Activated CD8-positive, alpha-beta memory T cell treated with anti-CD3 and anti-CD28 coated beads, Interleukin-2, amount 50 U/mL, for 1 hour (primary cell): ENCODE measurements around the gene ASIC2.

Experiments used
- DNase-seq: peaks from one replicate; pipeline ENCODE4 v3.0.0-alpha.2; 2020; ENCODE audit errors: extremely low read depth

ASIC2 gene

DNA sequence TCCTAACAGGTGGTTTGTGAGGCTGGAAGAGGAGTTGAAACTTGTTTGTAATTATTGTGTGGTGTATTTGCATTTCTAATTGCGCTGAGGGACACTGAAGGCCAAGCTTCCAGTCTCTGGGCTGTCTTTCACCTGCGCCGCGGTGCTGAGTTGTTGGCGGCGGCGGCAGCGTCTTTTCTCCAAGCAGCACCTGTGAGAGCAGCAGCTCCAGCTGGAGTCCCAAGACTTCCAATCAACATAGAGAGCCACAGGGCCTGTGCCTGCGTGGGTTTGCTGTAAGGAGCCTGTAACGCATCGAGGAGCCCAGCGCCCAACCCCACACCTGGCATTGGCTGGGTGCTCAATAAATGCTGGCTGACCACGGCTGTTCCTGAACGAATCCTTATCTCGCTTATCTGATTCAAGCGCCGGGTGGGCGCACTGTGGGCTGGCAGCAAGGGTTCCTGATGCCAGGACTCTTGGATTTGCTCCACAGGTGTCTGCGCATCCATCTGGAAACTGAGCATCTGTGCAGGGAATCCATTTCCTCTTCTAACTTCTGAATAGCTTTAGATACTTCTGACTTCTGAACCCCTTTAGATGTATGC is 138.1 kb downstream of the ASIC2 start:
- no peak for DNase-seq

- no peak for DNase-seq
Measured at GRCh38 chr17:33152783-33153182, 140.3 kb downstream of the ASIC2 start.

- no peak for DNase-seq
Measured at GRCh38 chr17:33151565-33151964, 141.5 kb downstream of the ASIC2 start.

DNA sequence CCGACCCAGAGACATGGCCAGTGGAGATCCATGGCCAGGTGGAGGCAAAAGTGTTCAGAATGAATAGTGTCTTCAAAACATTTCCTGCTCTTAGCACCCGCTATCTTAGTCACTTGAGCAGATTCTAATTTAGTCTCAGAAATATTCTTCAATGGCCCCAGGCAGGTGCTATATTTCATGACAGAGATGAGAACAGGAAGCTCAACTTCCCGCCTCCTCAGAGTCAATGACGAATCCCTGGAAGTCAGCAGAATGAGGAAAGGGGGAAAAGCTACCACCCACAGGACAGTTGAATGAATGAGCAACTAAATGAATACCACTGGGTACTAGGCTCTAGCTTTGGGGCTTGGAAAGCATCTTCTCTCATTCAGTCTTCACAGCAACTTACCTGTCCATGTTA is 147.2 kb downstream of the ASIC2 start:
- no peak for DNase-seq

- DNase-seq = no peak
Measured at GRCh38 chr17:33144837-33145236, 148.3 kb downstream of the ASIC2 start.

DNA sequence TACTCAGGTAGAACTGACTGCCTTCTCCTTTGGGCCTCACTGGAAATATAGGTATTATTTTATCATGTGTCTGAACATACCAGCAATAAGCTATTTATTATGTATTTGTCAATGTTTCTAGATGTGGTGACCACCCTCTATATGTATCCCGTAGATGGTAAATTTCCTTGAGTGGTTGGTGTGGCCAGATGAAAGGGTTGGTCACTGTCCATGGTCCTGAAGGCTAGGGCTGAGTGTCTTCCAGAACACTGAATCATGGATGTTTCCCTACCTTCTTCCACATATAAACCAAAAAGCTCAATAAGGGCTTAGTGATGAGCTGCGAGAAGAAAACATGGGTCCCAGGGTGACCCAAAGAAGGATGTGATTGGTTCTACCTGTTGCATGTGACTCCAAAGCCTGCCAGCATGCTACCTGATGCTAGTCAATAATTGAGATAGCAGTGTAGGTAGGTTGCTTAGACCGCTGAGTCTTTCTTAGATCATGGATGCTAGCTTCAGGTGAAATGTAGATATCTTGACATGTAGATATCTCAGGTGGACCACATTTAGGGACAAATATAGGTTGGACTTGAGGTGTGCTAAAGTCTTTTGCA is 150.3 kb downstream of the ASIC2 start:
- no peak for DNase-seq

DNA sequence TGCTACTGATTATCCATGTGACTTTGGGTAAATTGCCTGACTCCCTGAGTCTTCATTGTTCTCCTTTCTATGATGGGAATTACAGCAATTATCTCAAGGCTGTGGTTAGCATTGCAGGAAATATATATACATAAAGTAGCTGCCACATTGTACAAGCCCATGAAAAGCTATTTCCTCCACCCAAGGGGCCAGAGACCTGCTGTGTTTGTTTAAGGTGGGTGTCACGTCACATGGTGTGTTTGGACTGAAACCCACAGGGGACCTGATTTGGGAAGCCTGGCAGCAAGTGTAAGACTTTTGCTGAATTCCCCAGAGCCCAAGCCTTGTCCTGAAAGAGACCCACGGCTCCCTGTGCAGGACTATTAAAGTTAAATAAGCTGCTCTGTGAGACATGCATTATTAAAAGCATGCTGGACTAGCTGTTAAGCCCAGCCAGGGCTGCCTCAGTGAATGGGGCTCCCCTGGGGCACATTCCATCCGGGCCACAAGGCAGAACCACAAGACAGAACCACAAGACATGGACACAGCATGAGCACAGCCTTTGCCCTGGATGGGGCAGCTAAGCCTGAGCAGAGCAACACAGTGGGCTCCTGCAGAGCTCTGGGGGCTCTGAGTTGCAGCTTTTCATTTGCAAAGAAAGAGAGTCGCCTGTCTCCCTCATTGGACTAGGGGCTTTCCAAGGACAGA is 152.5 kb downstream of the ASIC2 start:
- no peak for DNase-seq

DNA sequence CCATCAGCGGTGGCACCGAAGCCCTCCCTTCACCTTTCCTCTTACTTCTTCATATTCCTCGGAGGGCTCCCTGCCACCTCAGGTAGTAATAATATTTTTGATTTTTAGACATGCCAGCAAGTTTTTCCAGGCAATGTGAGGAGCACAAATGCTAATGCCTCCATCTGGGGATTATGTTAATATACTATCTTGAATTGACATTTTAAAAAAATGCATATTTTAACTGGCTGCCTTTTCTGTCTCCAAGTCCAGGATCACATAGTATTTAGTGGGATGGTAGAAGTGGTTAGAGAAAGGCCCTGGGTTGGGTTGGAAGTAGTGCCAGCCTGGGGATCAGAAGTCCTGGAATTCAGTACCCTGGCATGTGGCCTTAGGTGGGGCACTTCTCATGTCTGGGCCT is 154.5 kb downstream of the ASIC2 start:
- DNase-seq = no peak

- no peak for DNase-seq
Measured at GRCh38 chr17:33137426-33137825, 155.7 kb downstream of the ASIC2 start.

- DNase-seq = no peak
Measured at GRCh38 chr17:33135691-33136090, 157.4 kb downstream of the ASIC2 start.

DNA sequence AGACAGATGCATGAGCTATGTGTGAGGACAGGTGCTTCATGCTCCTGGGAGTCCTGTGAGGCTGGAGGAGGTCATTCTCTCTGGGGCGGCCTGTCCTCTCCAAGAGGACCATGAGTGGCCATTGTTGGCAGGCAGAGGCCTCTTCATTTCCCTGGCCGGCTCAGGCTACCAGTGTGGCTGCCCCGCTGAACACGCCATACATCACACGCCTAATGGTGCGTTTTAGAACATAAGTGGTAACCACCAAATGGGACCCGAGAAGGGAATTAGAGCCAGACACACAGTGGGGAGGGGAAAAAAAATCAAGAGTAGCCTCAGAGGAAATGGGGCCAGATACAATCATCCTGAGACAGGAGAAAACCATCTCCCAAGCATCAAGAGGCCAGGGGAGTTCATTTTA is 161.5 kb downstream of the ASIC2 start:
- no peak for DNase-seq

DNA sequence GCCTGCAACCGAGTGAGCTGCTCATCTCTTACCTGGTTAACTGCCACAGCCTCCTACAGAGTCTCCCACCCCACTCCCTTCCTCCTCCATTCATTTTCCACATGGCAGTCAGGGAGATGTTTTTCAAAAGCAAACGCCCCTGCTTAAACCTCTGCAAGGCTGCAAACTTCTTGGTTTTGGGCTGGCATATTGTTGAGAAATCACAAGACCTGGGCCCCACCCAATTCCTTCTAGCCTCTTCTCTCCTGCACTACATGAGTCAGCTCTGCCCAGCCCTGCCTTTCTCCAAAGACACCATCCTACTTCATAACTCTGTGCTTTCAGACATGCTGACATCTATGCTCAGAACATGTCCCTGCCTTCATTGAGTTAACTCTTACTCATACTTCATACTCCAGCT is 165.4 kb downstream of the ASIC2 start:
- no peak for DNase-seq

DNA sequence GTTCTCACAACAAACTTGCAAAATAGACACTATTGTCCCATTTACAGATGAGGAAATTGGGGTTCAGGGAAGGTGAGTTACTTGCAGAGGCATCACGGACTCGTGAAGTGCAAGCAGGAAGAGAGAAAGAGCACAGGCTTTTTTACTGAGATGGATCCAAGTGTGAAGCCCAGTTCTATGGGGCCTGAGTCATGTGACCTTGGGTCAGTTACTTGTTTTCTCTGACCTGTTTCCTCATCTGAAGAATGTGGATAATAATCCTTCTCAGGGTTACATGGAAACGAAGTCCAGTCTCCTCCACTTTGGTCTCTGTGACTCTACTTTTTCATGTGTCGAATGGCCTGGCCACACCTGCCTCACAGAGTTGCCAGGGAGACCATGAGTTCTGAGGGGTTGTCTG is 167.0 kb downstream of the ASIC2 start:
- DNase-seq = no peak

DNA sequence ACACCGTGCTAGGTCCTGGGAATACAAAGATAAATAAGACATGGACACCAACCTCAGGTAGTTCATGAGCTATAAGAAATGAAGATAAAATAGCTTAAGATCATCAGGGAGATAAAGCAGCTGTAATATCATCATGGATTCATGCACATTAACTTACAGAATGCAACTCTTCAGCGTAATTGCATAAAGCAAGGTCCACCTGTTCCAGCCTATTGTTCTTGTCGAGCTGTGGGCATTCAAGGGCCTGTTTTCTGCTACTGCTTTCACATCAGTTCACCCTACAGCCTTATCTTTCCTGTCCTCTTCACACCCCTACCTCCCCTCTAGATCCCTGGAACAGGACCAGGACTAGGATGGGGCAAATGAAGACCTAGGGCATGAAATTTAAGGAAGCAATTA is 167.5 kb downstream of the ASIC2 start:
- DNase-seq = no peak

DNA sequence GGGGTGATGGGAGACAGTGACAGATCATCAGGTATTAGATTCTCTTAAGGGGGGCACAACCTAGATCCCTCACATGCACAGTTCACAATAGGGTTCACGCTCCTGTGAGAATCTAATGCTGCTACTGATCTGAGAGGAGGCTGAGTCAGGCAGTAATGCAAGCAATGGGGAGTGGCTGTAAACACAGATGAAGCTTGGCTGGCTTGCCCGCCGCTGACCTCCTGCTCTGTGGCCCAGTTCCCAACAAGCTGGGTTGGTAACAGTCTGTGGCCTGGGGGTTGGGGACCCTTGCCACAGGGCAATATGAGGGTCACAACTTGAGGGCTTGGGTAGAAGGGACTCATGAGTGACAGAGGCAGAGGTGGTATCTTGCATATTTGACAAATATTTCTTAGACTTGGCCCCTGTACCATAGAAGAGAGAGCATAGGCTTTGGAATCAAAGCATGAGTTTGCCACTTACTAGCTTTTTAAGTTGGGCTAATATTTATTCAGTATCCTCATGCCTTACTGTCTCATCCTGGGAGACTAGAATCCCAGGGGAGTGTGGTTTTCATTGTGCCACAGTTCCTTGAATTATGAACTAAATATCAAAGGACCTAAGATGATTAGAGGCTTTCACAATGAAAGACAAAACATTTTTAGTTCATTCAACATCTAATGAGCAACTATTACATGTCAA is 168.1 kb downstream of the ASIC2 start:
- DNase-seq = no peak

GRCh38 chr17:33124185-33124584 is 168.9 kb downstream of the ASIC2 start:
- DNase-seq = no peak

GRCh38 chr17:33121756-33122155 is 171.3 kb downstream of the ASIC2 start:
- DNase-seq = no peak

DNA sequence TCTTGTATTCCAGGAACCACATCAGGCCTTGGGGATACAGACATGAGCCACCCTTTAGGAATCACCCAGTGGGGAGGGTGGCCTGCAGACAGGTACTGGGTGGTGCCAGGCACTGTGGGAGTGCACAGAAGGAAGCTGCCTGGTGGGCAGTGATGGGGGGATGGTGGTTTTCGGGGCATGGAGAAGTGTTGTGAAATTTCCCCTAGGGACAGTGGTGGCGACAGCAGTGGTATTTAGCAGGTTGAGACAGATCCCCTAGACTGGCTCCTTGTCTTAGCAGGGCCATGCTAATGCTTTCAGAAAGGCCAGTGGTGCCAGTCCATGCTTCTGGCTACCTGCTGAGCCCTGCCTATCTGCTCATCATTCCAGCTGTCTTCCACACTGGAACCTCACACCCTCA is 171.8 kb downstream of the ASIC2 start:
- no peak for DNase-seq

GRCh38 chr17:33120103-33120502 is 173.0 kb downstream of the ASIC2 start:
- DNase-seq = no peak

DNA sequence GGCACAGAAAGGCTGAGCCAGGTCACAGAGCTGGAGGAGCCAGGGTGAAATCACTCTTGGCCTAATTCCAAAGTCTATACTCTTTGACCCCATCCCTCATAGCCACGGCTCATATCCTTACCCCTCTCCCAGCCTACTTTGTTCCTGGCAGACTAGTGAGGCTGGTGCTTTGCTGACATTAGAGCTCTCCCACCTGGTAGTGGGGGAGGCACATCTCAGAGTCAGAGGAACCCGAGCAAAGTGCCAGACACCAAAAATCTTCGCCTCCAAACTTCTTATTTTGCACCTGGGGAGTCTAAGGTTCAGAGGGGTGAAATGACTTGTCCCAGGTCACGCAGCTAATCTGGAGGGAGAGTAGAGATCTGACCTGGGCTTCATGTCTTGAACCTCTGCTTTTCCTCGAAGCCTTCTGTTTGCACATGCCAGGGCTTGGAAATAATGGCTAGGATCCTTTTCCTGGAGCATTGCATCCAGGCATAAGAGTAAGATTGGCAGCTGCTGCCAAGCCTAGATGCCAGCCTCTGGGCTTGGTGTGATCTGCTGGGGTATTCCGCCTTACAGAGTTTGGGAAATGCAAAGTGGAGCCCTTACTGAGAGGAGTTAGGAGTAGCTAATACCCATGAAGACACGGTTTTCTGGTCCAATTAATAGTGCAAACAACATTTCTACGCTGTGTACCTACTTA is 174.6 kb downstream of the ASIC2 start:
- DNase-seq = no peak

DNA sequence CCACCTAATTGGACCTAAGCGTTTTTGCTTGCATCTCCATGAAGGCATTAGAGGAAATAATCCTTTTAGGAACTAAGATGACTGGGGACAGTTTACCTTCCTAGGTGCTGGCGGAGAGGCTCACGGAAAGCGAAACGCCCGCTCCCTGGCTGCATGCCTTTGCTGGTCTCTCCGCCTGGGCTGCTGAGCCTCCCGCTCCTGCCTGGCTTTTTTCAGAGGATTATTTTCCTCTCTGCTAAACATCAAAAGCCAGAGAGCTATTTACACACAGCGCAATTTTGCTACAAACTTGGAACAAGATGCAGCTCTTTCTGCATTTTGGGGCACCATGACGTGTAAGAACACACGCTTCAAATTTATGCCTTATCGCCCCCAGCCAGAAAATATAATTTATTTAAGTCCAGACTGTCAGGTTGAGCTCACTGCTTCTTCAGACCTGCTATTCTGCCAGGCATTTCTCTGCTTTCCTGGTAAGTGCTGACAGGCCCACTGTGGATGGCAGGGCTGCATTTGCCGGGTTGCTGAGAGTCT is 177.0 kb downstream of the ASIC2 start:
- DNase-seq = no peak

- no peak for DNase-seq
Measured at GRCh38 chr17:33115366-33115765, 177.7 kb downstream of the ASIC2 start.
